GM12892 (cell line): Measurements from ENCODE around the gene PITPNC1.

ENCODE experiments used
- POLR2A ChIP-seq: IDR thresholded peaks from 2 replicates; pipeline ENCODE4 v1.6.1; 2011; ENCODE audit warnings: low read depth, low read length, control low read depth
- POLR2AphosphoS5 ChIP-seq: IDR thresholded peaks from 2 replicates; pipeline ENCODE4 v1.6.1; 2011; ENCODE audit warnings: low read depth, low read length, control low read depth
- TAF1 ChIP-seq: IDR thresholded peaks from 2 replicates; pipeline ENCODE4 v1.6.1; 2011; ENCODE audit warnings: low read depth, mild to moderate bottlenecking, control low read depth, low read length, borderline replicate concordance

DNA sequence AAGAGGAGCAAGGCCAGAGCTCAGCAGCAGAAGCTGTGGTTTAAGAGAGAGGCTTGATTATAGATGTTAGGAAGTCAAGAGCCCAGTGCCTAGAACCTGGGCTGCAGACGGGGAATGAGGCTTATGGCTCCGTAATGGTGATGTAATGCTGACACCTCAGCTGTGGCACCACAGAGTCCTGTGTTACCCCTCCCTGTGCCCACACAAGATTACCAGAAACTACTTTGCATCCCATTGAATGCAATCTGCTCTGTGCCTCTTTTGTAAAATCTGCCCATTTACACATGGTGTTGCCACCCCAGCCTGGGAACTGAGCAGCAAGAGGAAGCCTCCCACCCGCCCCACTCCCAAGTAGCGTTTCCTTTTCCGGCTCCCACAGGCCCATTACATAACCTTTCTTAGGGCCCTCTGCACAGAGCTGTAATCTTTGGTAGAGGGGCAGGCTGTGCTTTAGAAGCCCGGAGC, 57.0 kb downstream of the PITPNC1 start:
- no peak for TF ChIP-seq POLR2A
- TF ChIP-seq POLR2AphosphoS5: no peak
- no peak for TF ChIP-seq TAF1
